GM12875 (cell line): ENCODE measurements around the gene PNPLA6.

Source experiments
- H3K4me3 ChIP-seq: one replicate; pipeline ENCODE4 v1.5.1; 2011; ENCODE audit warnings: low read depth, low read length, control low read depth
- TF ChIP-seq, protein P1 (sequence below): IDR thresholded peaks from 2 replicates; pipeline ENCODE4 v1.5.1; 2011; ENCODE audit warnings: low read depth, mild to moderate bottlenecking, control low read depth, inconsistent platforms, low read length, moderate library complexity, borderline replicate concordance; ENCODE audit not compliant: insufficient read depth

PNPLA6 gene

GRCh38 chr19:7556696-7557315, 21.3 kb downstream of the PNPLA6 start:
- no peak overlapping the region for H3K4me3 ChIP-seq
- TF ChIP-seq, protein P1, sequence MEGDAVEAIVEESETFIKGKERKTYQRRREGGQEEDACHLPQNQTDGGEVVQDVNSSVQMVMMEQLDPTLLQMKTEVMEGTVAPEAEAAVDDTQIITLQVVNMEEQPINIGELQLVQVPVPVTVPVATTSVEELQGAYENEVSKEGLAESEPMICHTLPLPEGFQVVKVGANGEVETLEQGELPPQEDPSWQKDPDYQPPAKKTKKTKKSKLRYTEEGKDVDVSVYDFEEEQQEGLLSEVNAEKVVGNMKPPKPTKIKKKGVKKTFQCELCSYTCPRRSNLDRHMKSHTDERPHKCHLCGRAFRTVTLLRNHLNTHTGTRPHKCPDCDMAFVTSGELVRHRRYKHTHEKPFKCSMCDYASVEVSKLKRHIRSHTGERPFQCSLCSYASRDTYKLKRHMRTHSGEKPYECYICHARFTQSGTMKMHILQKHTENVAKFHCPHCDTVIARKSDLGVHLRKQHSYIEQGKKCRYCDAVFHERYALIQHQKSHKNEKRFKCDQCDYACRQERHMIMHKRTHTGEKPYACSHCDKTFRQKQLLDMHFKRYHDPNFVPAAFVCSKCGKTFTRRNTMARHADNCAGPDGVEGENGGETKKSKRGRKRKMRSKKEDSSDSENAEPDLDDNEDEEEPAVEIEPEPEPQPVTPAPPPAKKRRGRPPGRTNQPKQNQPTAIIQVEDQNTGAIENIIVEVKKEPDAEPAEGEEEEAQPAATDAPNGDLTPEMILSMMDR, result no peak

DNA sequence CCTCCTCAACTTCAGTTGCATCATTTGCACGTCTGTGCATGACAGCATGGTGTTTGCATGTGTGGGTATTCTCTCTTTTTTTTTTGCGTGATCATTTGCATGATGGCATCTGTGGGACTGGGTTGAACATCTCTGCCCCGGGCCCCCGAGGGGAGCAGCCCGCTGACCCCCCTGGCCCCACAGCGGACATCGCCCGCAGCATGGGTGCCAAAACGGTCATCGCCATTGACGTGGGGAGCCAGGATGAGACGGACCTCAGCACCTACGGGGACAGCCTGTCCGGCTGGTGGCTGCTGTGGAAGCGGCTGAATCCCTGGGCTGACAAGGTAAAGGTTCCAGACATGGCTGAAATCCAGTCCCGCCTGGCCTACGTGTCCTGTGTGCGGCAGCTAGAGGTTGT, 23.1 kb downstream of the PNPLA6 start:
- TF ChIP-seq, protein P1, result no peak
- H3K4me3 ChIP-seq, result no peak overlapping the region

DNA sequence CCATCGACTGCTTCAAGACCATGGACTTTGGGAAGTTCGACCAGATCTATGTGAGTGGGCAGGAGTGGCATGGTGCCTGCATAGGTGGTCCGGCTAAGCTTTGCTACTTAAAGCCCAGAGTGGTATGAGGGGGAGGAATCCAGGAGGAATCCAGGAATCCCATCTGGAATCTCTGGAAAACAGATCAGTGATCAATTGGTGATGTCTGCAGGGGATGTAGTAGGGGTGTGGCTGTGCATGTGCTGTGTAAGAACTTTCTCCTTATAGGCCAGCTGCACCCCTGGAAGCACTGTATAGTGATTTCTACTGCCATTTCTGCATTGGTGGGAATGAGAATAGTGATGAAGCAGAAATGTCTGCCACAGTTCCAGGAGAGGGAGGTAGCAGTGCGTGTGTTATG, 23.6 kb downstream of the PNPLA6 start:
- TF ChIP-seq, protein P1, result no peak
- no peak overlapping the region for H3K4me3 ChIP-seq

DNA sequence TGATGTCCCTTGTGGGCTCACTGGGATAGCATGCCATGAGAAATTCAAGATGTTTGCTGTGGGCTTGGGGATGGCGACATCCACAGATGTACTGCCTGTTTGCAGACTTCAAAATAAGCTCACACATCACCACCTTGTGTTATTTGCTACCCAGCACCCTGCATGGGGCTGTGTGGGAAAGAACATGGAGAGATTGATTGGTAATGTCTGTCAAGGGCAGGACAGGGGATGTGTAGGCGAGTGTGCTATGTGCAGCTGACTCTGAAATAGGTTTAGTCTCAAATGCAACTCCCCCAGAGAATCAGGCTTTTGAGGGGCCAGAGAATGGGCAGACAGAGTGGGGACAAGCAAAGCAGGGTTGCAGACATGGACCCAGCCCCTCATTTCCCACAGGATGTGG, 24.7 kb downstream of the PNPLA6 start:
- TF ChIP-seq, protein P1, result no peak

GRCh38 chr19:7561325-7561724, 25.8 kb downstream of the PNPLA6 start:
- TF ChIP-seq, protein P1, result no peak
- H3K4me3 ChIP-seq, result no peak overlapping the region

More for the DNA sequence above, 24.7 kb downstream of the PNPLA6 start:
- H3K4me3 ChIP-seq, result no peak overlapping the region

DNA sequence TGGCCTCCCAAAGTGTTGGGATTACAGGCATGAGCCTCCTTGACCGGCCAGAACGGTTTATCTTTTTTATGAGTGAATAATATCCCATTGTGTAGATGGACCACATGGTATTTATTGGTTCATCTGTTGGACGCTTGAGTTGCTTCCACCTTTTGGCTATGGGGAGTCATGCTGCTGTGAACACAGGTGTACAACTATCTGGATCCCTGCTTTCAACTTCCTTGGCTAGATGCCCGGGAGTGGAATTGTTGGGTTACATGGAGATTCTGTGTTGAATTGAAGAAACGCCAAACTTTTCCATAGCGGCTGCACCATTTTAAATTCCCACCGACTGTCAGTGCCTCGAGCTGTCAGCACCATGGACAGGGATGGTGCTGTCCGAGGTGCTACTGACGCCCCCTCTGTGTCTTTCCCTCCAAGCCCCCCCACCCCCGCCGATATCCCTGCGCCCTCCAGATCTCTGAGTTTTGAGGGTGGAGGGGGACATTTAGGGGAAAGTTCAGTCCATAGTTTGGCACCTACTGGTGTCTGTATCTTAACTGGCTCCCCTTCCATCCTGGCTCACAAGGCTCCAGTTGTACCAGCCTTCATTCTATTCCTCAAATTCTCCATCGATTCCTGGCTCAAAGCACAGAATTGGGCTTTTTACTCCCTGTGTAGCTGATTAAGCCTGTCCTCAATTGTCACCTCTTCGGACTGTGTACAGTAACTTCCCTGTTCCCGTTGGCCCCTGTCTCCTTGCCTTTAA, 27.3 kb downstream of the PNPLA6 start:
- TF ChIP-seq, protein P1, result no peak
- H3K4me3 ChIP-seq, result no peak overlapping the region

- TF ChIP-seq, protein P1, result no peak
- no peak overlapping the region for H3K4me3 ChIP-seq
These were observed 29.3 kb downstream of the PNPLA6 start for GRCh38 chr19:7564866-7565265.
